Umbilical cord (tissue), 2 donors: ENCODE results near the gene FKRP. TPM values are rescaled to one million over a fixed set of nuclear protein-coding genes. Genes with fewer than 3 reads are reported as not detected.
"Not testable (repeated sequence)": the region's sequence is repeated elsewhere in the genome, so short reads cannot be mapped to it uniquely, and the experiment has no call there.

Source experiments
- DNase-seq: peaks from one replicate; pipeline ENCODE4 v3.0.0-alpha.2; 2015; ENCODE audit warnings: low spot score
- total RNA-seq: library from RNA; depleted of rRNA; stranded (reverse); fragments of >200 nt; gene quantifications from one replicate; pipeline ENCODE4 v1.2.3, GENCODE V29; 2014; ENCODE audit warnings: low replicate concordance; ENCODE audit not compliant: insufficient read depth

FKRP gene, protein sequence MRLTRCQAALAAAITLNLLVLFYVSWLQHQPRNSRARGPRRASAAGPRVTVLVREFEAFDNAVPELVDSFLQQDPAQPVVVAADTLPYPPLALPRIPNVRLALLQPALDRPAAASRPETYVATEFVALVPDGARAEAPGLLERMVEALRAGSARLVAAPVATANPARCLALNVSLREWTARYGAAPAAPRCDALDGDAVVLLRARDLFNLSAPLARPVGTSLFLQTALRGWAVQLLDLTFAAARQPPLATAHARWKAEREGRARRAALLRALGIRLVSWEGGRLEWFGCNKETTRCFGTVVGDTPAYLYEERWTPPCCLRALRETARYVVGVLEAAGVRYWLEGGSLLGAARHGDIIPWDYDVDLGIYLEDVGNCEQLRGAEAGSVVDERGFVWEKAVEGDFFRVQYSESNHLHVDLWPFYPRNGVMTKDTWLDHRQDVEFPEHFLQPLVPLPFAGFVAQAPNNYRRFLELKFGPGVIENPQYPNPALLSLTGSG
- total RNA-seq: 27.0 TPM

GRCh38 chr19:46745521-46746280 is at the start of gene FKRP:
Gene FKRP (plus strand): TSS chr19:46746057. CDS start chr19:46755451, 9,394 bp downstream.
- no peak for DNase-seq

DNA sequence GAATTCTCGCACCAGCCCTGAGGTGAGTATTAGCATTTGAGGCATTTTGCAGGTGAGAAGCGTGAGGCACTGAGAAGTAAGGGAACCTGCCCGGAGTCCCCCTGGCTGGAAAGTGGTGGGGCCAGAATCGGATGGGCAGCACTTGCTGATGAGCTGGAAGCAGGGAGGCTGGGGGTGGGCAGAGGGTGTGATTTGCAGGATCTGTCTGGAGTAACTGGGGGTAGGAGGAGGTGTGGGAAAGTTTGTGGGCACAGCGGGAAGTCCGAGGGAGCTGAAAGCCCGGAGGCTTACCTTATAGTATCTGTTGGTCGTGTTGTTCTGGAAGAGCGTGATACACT is 49.0 kb upstream of the FKRP start:
- DNase-seq: no peak

- peak; percentile 87 for DNase-seq
Measured at GRCh38 chr19:46697204-46697960, 48.5 kb upstream of the FKRP start.

DNA sequence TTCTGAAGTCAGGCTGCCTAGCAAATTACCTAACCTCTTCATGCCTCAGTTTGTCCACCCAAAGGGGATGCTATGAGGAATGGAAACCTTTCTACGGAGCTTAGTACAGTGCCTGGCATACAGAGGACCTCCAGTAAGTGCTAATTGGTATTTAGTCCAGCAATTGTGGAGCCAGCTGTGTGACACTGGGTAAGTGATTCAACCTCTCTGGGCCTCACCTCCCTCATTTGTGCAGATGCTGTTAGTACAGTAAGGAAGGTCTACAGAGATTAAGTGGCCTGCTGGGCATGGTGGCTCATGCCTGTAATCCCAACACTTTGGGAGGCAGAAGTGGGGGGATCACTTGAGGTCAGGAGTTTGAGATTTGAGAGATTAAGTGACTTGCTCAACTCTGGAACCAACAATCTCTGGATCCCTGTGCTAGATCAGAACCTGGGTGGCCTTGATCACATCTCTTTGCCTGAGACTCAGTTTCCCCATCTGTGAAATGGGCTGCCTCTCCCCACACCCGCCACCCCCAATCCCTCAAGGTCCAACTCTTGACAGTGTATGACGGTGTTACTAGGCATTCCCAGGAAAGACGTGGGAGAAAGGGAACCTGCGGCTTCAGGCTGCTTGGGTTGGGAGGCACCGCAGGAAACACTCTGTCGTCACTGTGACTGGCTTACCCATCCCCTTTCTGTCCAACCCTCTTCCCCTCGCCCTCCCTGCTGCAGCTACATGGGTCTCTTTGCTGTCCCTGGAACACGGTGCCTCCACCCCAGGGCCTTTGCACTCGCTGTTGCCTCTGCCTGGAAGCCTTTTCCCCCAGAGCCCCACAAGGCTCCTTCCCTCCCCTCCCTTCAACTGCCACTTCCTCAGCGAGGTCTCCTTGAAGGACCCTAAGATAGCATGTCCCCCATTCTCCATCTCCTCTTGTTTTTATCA is 47.2 kb upstream of the FKRP start:
- DNase-seq: no peak

DNA sequence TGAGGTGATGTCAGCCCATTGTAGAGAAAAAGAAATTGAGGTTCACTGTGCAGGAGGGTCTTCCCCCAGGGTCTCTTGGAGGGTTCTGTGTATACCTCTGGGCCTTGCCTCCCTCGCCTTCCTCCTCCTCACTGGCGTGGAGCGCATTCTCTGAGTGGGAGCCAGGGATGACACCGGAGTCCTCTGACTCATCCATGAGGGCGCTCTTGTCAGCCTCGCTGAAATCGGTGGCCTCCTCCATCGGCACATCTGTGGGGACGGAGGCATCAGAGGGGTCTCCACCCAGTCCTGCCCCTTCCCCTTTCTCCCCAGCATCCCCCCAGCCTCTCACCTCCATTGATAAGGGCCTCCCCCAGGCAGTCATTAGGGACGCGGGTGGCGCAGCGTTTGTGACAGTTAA is 45.2 kb upstream of the FKRP start:
- DNase-seq: no peak

GRCh38 chr19:46704379-46705076 is 41.3 kb upstream of the FKRP start:
- no peak for DNase-seq

GRCh38 chr19:46710687-46711086 is 35.2 kb upstream of the FKRP start:
- DNase-seq: no peak

GRCh38 chr19:46712768-46713338 is 33.0 kb upstream of the FKRP start:
- DNase-seq: not testable (repeated sequence)

DNA sequence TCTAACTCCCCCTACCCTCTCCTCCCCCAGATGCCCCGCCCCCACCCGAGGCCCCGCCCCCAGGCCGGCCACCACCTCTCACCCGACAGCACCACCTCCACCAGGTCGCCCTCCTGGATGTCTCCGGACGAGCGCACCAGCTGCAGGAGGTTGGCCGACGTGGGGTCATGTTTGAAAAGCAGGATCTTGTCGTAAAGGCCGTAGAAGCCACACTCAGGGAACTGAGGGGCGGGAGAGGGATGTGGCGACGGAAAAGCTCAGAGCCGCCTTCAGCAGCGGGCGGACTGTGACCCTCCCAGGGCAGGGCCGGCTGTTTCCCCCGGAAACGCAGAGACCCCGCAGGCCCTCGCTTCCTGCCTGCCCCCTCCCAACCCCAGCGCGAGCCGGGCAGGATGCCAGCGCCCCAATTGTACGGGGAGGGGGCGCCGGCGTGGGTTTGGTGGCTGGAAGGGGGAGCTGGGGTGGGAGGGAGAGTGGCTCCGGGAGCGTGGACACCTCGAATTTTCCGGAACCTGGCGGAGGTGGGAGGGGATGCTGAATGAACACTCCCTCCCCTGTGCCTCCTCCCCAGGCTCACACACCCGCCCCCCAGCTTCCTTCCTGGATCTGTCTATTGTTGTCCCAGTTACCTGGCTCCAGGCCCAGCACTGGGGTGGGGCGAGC is 31.9 kb upstream of the FKRP start:
- DNase-seq: peak; percentile 90

DNA sequence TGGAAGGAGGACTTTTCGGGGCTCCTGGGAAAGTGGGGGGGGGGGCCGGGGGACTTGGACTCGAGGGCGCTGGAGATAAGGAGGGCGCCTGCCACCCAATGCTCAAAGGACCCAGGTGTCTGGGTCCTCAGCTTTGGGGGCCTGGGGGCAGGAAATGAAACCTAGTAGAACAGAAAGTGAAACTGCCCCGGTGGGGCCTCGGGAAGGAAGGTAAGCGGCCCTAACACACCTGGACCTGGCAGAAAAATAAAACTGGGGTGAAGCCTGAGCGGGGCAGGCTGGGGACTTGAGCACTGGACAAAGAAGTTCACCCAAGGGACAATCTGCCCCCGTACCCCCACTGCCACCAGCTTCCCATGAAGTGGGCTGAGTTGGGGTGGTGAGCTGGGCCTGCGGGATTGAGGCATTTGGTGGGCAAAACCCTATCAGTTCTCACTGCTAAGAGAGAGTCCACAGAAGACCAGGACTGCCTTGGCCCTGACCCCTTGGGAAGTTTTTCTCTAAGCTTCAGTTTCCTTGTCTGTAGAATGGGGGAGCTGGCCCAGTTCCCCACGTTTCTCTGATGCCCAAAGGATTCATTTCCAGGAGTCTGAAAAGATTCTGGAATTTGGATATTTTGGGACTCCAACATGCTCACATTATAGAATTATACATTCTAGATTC is 31.3 kb upstream of the FKRP start:
- no peak for DNase-seq

- DNase-seq: no peak
Measured at GRCh38 chr19:46715620-46715974, 30.3 kb upstream of the FKRP start.

GRCh38 chr19:46715975-46716671 is 29.7 kb upstream of the FKRP start:
- no peak for DNase-seq

- no peak for DNase-seq
Measured at GRCh38 chr19:46716672-46717033, 29.2 kb upstream of the FKRP start.

GRCh38 chr19:46717034-46717715 is 28.7 kb upstream of the FKRP start, which contains the start of gene PRKD2:
Gene PRKD2 (minus strand): TSS chr19:46717114. CDS start chr19:46716370, 744 bp downstream.
- peak; percentile 89 for DNase-seq

- DNase-seq: no peak
Measured at GRCh38 chr19:46717716-46718143, 28.1 kb upstream of the FKRP start.

GRCh38 chr19:46718157-46718933 is 27.5 kb upstream of the FKRP start:
- no peak for DNase-seq
